ENCODE data around the gene SLC2A9. TPM values are rescaled to one million over a fixed set of nuclear protein-coding genes. Genes with fewer than 3 reads are reported as not detected.
A peak's percentile ranks its signal among the peaks of the same experiment; 100 is the strongest.

The SLC2A9 gene
- total and polyA plus RNA-seq, 2 of the 8 experiments (the other 6 are each of a cell fraction or from before 2014, with no cell fraction given): 0.20 to 0.26 TPM

- no peak overlapping the region for H3K4me2 ChIP-seq (ENCODE audit: insufficient read depth in 1 of 2, low read depth in 2 of 2, low read length in 2 of 2)
- DNase-seq (ENCODE audit: low read depth in 1 of 2, low spot score in 2 of 2) (no peak), FAIRE-seq (no peak)
- H3K27me3 ChIP-seq (replicated peaks in 1 of 4; ENCODE audit: control insufficient read depth in 3 of 4, extremely low read depth in 1 of 4, insufficient read depth in 3 of 4, low read length in 3 of 4): 0 out of 7 replicates have a peak, but pooled peaks cover 0 to 1% (median 0%) of the 10 kb centered on the region in 4 experiments
- no peak overlapping the region for H3K23ac ChIP-seq (ENCODE audit: insufficient read length)
- H2AK5ac ChIP-seq (ENCODE audit: low read depth, low read length): no peak overlapping the region
- no peaks in the 10 kb centered on the region for H3K36me3 ChIP-seq (ENCODE audit: control insufficient read depth in 2 of 4, insufficient read depth in 4 of 4, low read length in 3 of 4)
- no peak overlapping the region for H3K56ac ChIP-seq (replicated peaks; ENCODE audit: insufficient read length, low read depth, low read length)
- no peak for TF ChIP-seq NRF1 (IDR thresholded peaks at IDR 0.05; ENCODE audit: low read depth, low read length)
- POLR2A ChIA-PET (ENCODE audit: partially characterized antibody): interaction anchor here (1.1 kb wide), 1 partner anchor 152 kb away, joined by 3 read pairs; the partner anchor contains the start of gene WDR1
- no peak overlapping the region for H3K18ac ChIP-seq (ENCODE audit: extremely low read depth, low read length)
- H4K8ac ChIP-seq (ENCODE audit: extremely low read depth, insufficient read depth, low read length): no peak overlapping the region
- no peak overlapping the region for H2BK12ac ChIP-seq (ENCODE audit: low read depth, low read length)
- no peaks in the 10 kb centered on the region for H3K79me2 ChIP-seq (ENCODE audit: control insufficient read depth in 1 of 2, insufficient read depth in 2 of 2, low read length in 2 of 2)
- 92% methylated on average over 7 of the region's 7 CpGs; no CpG with 5 or more reads in 1 of the 2 experiments for WGBS, 2 experiments (ENCODE audit: extremely low coverage in 1 of 2, insufficient coverage in 1 of 2, insufficient read length in 1 of 2, insufficient replicate concordance in 2 of 2, low coverage in 1 of 2, low lambda C conversion rate in 2 of 2, missing lambda C conversion rate in 1 of 2)
- no peak overlapping the region for H2BK5ac ChIP-seq (ENCODE audit: low read depth, low read length)
- CTCF ChIA-PET (ENCODE audit: partially characterized antibody): interaction anchor here (0.6 to 1.2 kb wide), 2 partner anchors 197 to 200 kb away, joined by 3 to 4 read pairs; no protein-coding TSS in a partner anchor
- H3K4me1 ChIP-seq (replicated peaks in 1 of 4; ENCODE audit: control insufficient read depth in 3 of 4, insufficient read depth in 4 of 4, low read length in 3 of 4): no peaks in the 10 kb centered on the region; a peak in 1 of 7 replicates
- no peak overlapping the region for H4K91ac ChIP-seq (replicated peaks; ENCODE audit: insufficient read length, low read length)
- H2BK120ac ChIP-seq (replicated peaks; ENCODE audit: low read depth, low read length): no peak overlapping the region
- H3K79me1 ChIP-seq (ENCODE audit: low read depth, low read length): no peaks in the 10 kb centered on the region
- H4K20me1 ChIP-seq (replicated peaks in 1 of 2; ENCODE audit: control insufficient read depth in 1 of 2, insufficient read depth in 2 of 2, low read length in 2 of 2): no peaks in the 10 kb centered on the region
- no peak overlapping the region for H2AFZ ChIP-seq (ENCODE audit: low read length)
- no peak overlapping the region for H3K14ac ChIP-seq (ENCODE audit: insufficient read length)
- no peak overlapping the region for H2BK20ac ChIP-seq (ENCODE audit: low read length)
- 0 out of 2 replicates have a peak overlapping the region, but pooled peaks have one; percentile 72 for H2BK15ac ChIP-seq (ENCODE audit: low read length)
- no peak overlapping the region for H3K9ac ChIP-seq (replicated peaks in 1 of 4; ENCODE audit: extremely low read depth in 1 of 4, low read depth in 3 of 4, low read length in 3 of 4)
- H3K4ac ChIP-seq (replicated peaks; ENCODE audit: insufficient read length, low read depth, low read length): no peak overlapping the region
- no peak overlapping the region for H3K4me3 ChIP-seq (ENCODE audit: extremely low read depth in 1 of 4, insufficient read depth in 2 of 4, low read depth in 3 of 4, low read length in 4 of 4)
- H3K23me2 ChIP-seq (ENCODE audit: low read depth, low read length): no peaks in the 10 kb centered on the region; the same call in 1 of the 2 replicates
- H3K9me3 ChIP-seq (ENCODE audit: insufficient read depth in 2 of 2, low read depth in 1 of 2, low read length in 1 of 2): no peaks in the 10 kb centered on the region
- no peak overlapping the region for H4K5ac ChIP-seq (ENCODE audit: insufficient read length, low read depth, low read length)
- no peak overlapping the region for H3K27ac ChIP-seq (ENCODE audit: low read depth, low read length)
These were observed 56.4 kb downstream of the SLC2A9 start for GRCh38 chr4:9964879-9965278.
